Measurements from ENCODE around the gene IFNA21. TPM values are rescaled to one million over a fixed set of nuclear protein-coding genes. Genes with fewer than 3 reads are reported as not detected.
"Not testable (repeated sequence)": the region's sequence is repeated elsewhere in the genome, so short reads cannot be mapped to it uniquely, and the experiment has no call there.

IFNA21 gene
- total RNA-seq, 1 donor from 2014 or later: not detected

DNA sequence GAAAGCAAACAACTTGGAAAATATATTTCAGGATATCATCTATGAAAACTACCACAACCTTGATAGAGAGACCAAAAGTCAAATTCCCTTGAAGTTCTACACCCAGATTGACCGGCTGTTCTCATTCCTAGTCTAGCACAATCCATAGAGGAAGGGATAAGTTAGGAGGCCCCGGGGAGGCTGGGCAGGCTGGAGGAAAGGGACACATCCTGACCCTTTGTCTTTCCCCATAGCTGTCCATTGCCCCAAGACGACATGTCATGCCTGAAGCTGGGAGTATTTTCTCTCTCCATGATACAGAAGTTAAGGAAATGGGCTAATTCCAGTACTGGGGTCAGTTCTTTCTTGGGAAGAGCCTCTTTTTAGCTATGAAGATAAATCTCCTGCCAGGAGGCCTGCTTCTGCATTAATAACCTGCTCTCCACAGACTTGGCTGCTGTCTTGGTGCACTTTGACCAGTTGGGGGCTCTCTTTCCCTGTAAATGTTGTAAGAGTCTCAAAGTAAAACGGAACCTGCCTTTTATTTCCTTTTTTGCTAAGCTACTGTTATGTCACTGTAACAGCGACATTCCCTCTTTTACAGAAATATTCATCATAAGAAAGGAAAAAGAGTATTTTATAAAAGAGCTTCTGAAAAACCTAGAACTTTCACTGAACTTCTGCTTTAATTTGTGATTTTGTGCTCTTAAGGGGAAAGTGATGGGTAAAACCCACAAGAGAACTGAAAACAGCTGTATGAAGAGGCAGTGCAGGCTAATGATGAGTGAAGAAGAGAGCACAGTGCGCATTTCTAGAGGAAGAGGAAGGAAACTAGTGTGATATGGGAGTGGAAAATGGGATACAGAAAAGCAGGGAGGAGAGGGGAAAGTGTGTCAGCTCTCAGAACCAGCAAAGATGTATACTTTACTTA, 28.7 kb upstream of the IFNA21 start:
- not testable (repeated sequence) for H3K36me3 Mint-ChIP-seq (ENCODE audit: low read depth); H3K9me3 Mint-ChIP-seq; H3K27me3 Mint-ChIP-seq (ENCODE audit: low read depth); H3K4me1 Mint-ChIP-seq; H3K4me3 Mint-ChIP-seq
- TF ChIP-seq, protein P1, sequence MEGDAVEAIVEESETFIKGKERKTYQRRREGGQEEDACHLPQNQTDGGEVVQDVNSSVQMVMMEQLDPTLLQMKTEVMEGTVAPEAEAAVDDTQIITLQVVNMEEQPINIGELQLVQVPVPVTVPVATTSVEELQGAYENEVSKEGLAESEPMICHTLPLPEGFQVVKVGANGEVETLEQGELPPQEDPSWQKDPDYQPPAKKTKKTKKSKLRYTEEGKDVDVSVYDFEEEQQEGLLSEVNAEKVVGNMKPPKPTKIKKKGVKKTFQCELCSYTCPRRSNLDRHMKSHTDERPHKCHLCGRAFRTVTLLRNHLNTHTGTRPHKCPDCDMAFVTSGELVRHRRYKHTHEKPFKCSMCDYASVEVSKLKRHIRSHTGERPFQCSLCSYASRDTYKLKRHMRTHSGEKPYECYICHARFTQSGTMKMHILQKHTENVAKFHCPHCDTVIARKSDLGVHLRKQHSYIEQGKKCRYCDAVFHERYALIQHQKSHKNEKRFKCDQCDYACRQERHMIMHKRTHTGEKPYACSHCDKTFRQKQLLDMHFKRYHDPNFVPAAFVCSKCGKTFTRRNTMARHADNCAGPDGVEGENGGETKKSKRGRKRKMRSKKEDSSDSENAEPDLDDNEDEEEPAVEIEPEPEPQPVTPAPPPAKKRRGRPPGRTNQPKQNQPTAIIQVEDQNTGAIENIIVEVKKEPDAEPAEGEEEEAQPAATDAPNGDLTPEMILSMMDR (conservative IDR thresholded peaks at IDR 0.05): peak; percentile 71
- DNase-seq (ENCODE audit: low read depth, low spot score): peak; percentile 15
- H3K27ac Mint-ChIP-seq (ENCODE audit: unreplicated experiment): peak overlapping the region; percentile 73

DNA sequence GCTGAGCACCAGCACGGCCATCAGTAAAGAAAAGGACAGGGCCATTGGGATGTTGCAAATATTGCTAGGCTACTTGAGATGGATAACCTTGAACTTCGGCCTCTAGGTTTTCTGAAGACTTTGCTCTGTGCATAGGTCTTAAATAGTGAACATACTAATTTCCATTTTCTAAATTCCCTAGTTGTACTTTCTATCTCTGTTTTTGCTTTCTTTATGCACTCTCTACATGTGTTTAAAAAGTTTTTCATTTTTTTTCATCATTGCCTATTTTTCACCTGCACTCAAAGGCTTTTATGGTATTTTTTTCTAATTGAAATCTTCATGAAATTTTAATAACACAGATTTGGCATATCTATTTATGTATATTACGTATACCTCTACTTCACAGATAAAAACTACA, 21.0 kb upstream of the IFNA21 start, which contains the start of gene IFNA4:
IFNA4 (minus strand) TSS at position 101 of the 400 bp plus-strand sequence; CDS start at position 45, 56 bp downstream.
- not testable (repeated sequence) for H3K4me3 Mint-ChIP-seq; H3K27ac Mint-ChIP-seq (ENCODE audit: unreplicated experiment); H3K4me1 Mint-ChIP-seq; H3K9me3 Mint-ChIP-seq; H3K36me3 Mint-ChIP-seq (ENCODE audit: low read depth); DNase-seq (ENCODE audit: low read depth, low spot score); H3K27me3 Mint-ChIP-seq (ENCODE audit: low read depth)

DNA sequence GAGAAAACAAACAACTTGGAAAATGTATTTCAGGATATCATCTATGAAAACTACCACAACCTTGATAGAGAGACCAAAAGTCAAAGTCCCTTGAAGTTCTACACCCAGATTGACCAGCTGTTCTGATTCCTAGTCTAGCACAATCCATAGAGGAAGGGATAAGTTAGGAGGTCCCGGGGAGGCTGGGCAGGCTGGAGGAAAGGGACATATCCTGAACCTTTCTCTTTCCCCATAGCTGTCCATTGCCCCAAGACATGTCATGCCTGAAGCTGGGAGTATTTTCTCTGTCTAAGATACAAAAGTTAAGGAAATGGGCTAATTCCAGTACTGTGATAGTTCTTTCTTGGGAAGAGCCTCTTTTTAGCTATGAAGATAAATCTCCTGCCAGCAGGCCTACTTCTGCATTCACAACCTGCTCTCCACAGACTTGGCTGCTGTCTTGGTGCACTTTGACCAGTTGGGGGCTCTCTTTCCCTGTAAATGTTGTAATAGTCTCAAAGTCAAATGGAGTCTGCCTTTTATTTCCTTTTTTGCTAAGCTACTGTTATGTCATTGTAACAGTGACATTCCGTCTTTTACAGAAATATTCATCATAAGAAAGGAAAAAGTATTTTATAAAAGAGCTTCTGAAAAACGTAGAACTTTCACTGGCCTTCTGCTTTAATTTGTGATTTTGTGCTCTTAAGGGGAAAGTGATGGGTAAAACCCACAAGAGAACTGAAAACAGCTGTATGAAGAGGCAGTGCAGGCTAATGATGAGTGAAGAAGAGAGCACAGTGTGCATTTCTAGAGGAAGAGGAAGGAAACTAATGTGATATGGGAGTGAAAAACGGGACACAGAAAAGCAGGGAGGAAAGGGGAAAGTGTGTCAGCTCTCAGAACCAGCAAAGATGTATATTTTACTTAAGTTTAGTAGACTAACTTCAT, 16.6 kb upstream of the IFNA21 start:
- H3K27ac Mint-ChIP-seq (ENCODE audit: unreplicated experiment); H3K4me3 Mint-ChIP-seq; H3K4me1 Mint-ChIP-seq; H3K27me3 Mint-ChIP-seq (ENCODE audit: low read depth); H3K36me3 Mint-ChIP-seq (ENCODE audit: low read depth); DNase-seq (ENCODE audit: low read depth, low spot score); H3K9me3 Mint-ChIP-seq: not testable (repeated sequence)
- TF ChIP-seq, protein P1 (conservative IDR thresholded peaks at IDR 0.05): peak; percentile 59

DNA sequence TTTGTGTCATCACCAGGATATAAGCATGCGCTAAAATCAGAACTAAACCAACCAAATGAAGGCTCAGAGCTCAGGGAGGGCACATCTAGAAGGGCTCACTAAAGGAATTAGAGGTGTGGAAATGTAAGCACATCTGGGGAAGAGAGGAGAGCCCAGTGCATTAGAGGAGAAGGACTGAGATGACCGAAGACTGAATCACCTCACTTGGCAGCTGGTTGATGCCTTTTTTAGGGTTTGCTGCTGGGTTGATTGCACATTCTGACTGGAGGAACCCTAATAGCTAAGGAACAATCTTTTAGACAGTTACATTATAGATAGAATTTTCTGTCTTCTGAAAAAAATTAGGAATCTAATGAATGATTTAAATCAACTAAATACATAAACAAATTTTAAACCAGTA, 8.2 kb upstream of the IFNA21 start:
- Mint-ChIP-seq H3K4me3 (no peak overlapping the region), H3K36me3 (ENCODE audit: low read depth) (no peaks in the 10 kb centered on the region), H3K27ac (ENCODE audit: unreplicated experiment) (no peak overlapping the region)

DNA sequence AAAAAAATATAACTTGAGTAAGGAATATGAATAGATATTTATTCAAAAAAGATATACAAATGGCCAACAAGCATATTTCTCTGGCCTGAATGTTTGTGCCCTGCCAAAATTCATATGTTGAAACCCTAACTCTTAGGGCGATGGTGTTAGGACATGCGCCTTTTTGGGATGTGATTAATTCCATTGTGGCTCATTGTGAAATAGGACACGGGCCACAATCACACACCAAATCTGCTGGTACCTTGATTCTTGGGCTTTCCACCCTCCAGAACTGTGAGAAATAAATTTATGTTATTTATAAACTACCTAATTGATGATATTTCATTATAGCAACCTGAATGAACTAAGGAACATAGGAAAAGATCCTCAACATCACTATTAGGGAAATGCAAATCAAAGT, 5.7 kb upstream of the IFNA21 start:
- Mint-ChIP-seq H3K36me3 (ENCODE audit: low read depth) (no peaks in the 10 kb centered on the region), H3K4me1 (no peaks in the 10 kb centered on the region), H3K4me3 (no peak overlapping the region), H3K9me3 (no peaks in the 10 kb centered on the region), H3K27me3 (ENCODE audit: low read depth) (no peaks in the 10 kb centered on the region), H3K27ac (ENCODE audit: unreplicated experiment) (no peak overlapping the region)
- DNase-seq (ENCODE audit: low read depth, low spot score): no peak
- TF ChIP-seq, protein P1 (conservative IDR thresholded peaks at IDR 0.05): no peak

More for the DNA sequence above, 8.2 kb upstream of the IFNA21 start:
- TF ChIP-seq, protein P1 (conservative IDR thresholded peaks at IDR 0.05): no peak
- no peaks in the 10 kb centered on the region for H3K4me1 Mint-ChIP-seq
- DNase-seq (ENCODE audit: low read depth, low spot score): no peak
- H3K27me3 Mint-ChIP-seq (ENCODE audit: low read depth): no peaks in the 10 kb centered on the region
- no peaks in the 10 kb centered on the region for H3K9me3 Mint-ChIP-seq

All from neural crest cell (in vitro differentiated cells).